Fibroblast of skin of scalp (primary cell): ENCODE data around the gene USP21.

Source experiments
- DNase-seq: peaks from one replicate; pipeline ENCODE4 v3.0.0-alpha.2; 2013

USP21 gene

GRCh38 chr1:161171191-161171590 is 11.9 kb downstream of the USP21 start:
- DNase-seq, result no peak

- DNase-seq, result no peak
These were observed 12.4 kb downstream of the USP21 start for GRCh38 chr1:161171696-161172095.

- no peak for DNase-seq
These were observed 13.0 kb downstream of the USP21 start for GRCh38 chr1:161172349-161172748.

GRCh38 chr1:161172776-161173376 is 13.6 kb downstream of the USP21 start:
- DNase-seq, result peak; percentile 97

GRCh38 chr1:161173711-161174110 is 14.4 kb downstream of the USP21 start:
- DNase-seq, result no peak

GRCh38 chr1:161174911-161175310 is 15.6 kb downstream of the USP21 start:
- no peak for DNase-seq

- DNase-seq, result no peak
These were observed 16.6 kb downstream of the USP21 start for GRCh38 chr1:161175771-161176453.

GRCh38 chr1:161176468-161177111 is 17.3 kb downstream of the USP21 start:
- no peak for DNase-seq

- DNase-seq, result peak; percentile 77
These were observed 18.0 kb downstream of the USP21 start, which contains the start of gene B4GALT3 for GRCh38 chr1:161177112-161177935. Gene B4GALT3, minus strand, starts transcription at chr1:161177507. Its CDS starts 1,447 bp downstream, at chr1:161176060.

- DNase-seq, result no peak
These were observed 18.6 kb downstream of the USP21 start for GRCh38 chr1:161177936-161178244.

- no peak for DNase-seq
These were observed 20.4 kb downstream of the USP21 start for GRCh38 chr1:161179698-161180097.

- DNase-seq, result peak; percentile 34
These were observed 21.3 kb downstream of the USP21 start for GRCh38 chr1:161180639-161181038.

GRCh38 chr1:161182214-161182613 is 22.9 kb downstream of the USP21 start:
- DNase-seq, result peak; percentile 56

GRCh38 chr1:161185282-161185682 is 26.0 kb downstream of the USP21 start:
- peak; percentile 80 for DNase-seq

- no peak for DNase-seq
These were observed 26.5 kb downstream of the USP21 start for GRCh38 chr1:161185732-161186311.

GRCh38 chr1:161187311-161187710 is 28.0 kb downstream of the USP21 start:
- no peak for DNase-seq

- no peak for DNase-seq
These were observed 29.1 kb downstream of the USP21 start for GRCh38 chr1:161188381-161188780.

- no peak for DNase-seq
These were observed 29.7 kb downstream of the USP21 start for GRCh38 chr1:161189036-161189435.

- no peak for DNase-seq
These were observed 31.7 kb downstream of the USP21 start for GRCh38 chr1:161190962-161191521.

GRCh38 chr1:161191971-161192370 is 32.7 kb downstream of the USP21 start:
- DNase-seq, result no peak

- DNase-seq, result peak; percentile 75
These were observed 33.5 kb downstream of the USP21 start for GRCh38 chr1:161192476-161193465.
